NCI-H2196 (cell line): ENCODE measurements around the gene CAMK2D.
"Not testable (repeated sequence)": the region's sequence is repeated elsewhere in the genome, so short reads cannot be mapped to it uniquely, and the experiment has no call there.

Source experiments
- DNase-seq: peaks from one replicate; lab custom pipeline; 2025; ENCODE audit not compliant: unreplicated experiment; lab: John Stamatoyannopoulos, UW

Gene CAMK2D

DNA sequence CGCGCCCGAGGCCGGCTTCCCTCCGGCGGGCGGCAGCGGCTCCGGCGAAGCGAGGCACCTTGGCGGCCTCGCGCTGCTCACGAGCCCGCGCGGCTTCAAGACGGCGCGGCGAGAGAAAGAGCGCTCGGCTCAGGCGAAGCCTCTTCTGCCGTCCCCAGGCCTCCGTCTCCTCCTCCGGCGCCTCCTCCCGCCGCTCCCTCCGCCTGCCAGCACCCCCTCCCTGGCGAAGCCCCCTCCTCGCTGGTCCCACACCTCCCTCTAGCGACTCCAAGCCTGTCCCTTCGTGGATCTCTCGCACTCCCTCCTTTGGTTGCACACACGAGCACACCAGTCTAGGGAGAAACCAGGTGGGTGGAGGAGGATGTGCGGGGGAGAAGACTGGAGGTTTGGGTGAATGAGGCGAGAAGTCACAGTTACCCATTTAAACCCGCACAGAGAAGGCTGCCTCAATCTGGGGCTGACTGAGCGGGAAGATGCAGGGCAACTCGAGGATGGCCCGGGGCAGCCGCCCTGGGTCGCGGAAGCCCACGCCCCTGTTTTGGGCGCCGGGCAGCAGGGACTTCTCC lies at the start of gene CAMK2D:
Gene CAMK2D, minus strand, starts transcription at position 119 of the 566 bp plus-strand sequence. CDS start 670 bp downstream, outside the sequence.
- DNase-seq, result peak; percentile 44

DNA sequence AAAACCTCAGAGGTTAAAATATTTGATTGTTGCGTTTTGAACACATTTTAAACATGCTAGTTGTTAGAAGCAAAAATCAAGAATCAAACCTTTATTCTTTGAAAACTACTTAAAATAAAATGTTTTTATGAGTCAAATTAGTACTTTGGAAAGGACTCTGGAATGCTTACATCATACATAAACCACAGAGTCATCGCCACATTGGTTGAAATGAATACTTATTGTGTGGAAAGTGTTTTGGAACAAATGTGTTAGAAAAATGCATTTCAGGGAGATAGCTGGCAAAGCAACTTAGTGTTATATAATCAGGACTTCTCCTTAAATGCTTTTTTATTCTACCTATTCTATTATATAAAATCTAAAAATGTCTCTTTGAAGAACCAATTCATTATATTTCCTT lies 49.4 kb upstream of the CAMK2D start:
- DNase-seq, result no peak

DNA sequence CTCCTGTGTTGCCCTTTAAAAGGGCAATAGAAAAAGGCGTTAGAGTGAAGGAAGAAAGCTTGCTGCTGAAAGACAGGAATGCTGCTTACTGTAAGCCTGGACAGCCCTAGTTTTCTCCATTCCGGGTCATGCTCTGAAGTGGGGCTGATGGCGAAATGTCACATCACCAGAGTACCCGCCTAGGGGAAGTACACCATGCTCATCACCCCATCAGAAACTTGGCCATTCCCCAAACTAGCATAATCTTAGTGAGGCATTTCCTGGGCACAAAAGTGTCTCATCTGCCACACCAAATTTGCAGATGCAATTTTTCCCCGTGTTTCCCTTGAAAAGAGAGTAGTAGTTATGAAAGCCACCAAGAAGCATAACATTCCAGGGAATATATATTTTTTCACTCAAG lies 47.8 kb upstream of the CAMK2D start:
- DNase-seq, result no peak

DNA sequence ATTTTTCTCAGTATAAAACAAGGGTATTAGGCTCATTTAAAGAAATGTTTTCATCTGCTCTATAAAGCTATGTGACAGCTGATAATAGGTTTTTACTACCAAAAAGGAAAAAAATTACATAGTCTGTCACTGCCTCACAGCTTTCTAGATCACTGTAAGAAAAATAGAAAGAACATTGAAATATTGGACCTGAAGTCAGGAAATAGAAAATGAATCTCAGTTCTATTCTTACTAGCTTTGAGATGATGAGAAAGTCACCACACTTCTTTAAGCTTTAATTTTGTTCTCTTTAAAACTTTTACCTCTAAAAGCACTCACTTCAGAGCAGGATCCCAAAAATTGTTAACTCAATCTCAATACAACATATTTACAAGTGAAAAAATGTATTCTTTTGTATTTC lies 45.3 kb upstream of the CAMK2D start:
- no peak for DNase-seq

DNA sequence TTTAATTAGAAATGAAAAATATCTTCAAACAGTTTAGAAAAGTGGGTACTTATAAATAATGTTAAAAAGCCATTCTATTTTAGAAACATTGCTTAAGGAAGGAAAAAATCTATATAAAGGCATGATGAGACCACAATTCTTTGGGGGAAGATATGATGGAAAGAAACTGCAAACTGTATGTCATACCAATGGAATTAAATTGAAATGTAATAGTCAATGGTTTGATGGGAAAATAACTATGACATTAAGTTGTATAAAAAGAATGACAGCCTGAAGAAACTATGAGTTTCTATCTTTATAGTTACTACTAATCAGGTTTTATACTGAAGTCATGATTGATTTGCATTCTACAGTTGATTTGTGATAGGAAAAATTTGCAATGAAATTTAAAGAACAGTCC lies 40.3 kb upstream of the CAMK2D start:
- no peak for DNase-seq

DNA sequence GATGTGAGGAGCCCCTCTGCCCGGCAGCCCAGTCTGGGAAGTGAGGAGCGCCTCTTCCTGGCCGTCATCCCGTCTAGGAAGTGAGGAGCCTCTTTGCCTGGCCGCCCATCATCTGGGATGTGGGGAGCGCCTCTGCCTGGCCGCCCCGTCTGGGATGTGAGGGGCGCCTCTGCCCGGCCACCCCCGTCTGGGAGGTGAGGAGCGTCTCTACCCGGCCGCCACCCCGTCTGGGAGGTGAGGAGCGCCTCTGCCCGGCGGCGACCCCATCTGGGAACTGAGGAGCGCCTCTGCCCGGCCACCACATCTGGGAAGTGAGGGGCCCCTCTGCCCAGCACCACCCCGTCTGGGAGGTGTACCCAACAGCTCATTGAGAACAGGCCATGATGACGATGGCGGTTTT lies 34.8 kb upstream of the CAMK2D start:
- DNase-seq, result not testable (repeated sequence)

DNA sequence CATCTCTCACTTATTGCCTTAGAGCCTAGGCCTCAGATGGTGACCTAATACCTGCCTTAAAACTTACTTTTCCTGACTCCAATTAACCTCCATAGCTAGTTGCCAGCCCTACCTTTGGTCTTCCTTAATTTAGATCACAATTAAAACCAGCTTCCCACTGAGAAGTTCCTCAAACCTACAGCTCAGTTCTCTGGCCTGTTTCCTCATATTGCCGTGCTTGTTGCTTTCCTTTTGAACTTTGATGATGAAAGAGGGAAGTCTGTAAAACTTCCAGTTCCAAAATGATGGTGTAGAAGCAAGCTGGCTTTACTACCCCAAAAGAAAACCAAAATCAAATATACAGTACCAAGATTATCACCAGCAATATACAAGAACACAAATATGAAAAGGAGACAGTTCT lies 28.9 kb upstream of the CAMK2D start:
- DNase-seq, result no peak

DNA sequence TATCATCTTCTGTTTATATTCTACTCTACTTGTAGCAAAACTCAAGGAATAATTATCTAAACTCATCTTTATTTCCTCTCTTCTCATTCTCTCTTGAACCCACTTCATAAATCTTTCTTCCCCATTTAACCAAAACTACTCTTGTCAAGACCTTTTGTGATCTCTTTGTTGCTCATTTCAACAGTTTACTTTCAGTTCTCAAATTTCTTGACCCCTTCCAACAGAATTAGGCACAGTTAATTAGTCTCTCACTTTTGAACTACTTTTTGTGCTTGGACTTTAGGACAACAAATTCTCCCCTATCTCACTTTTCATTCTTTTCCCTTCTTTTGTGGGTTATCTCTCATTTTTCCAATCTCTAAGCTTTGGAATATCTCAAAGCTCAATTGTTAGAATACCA lies 27.4 kb upstream of the CAMK2D start:
- DNase-seq, result no peak

DNA sequence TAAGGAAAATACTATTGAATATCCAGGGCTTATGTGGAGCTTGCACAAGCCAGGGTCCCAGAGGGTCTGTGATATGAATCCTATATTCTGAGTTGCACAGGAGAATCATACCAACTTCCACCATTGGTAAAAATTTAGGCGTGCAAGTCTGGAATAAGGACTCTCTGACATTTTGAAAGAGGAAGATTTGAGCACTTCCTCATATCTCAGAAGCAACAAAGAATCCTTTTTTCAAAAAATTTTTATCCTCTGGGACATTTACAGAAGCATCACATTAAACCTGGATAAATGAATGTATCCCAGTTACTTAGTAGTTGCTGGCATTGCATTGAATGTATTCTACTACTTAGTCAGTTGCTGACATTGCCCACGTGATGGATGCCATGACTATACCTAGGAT lies 24.2 kb upstream of the CAMK2D start:
- DNase-seq, result no peak

DNA sequence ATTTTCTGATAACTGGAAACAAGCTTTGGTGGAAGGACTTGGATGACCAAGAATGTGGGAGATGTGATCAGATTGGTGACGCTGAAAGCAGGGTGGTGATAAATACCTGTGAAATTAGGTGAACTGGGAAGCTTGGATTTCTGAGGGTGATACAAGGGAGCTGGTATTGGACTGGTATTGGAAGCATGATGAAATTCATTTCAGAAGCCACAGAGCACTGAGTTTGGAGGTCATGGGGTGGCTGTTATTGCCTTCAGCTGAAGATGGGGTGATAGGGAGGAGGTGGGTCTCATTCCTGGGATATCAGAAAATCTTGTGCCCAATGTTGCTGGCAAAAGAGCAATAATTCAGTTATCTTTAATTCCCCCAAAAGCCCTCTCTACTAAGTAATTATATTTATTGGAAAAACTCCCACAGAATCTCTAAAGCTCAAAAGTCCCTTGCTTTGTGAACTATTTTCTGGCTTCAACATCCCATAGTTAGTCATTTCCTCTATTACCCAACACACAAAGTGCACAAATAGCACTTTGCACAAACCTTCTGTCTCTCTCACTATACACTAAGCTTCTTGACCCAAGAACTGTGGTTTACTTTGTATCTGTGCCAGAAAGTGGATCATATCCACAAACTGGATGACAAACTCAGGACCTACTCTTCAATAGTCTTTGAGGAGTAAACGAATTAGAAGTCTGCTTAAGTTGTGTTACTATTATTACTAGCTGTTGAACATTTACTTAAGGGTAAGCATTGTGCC lies 23.1 kb upstream of the CAMK2D start:
- no peak for DNase-seq

DNA sequence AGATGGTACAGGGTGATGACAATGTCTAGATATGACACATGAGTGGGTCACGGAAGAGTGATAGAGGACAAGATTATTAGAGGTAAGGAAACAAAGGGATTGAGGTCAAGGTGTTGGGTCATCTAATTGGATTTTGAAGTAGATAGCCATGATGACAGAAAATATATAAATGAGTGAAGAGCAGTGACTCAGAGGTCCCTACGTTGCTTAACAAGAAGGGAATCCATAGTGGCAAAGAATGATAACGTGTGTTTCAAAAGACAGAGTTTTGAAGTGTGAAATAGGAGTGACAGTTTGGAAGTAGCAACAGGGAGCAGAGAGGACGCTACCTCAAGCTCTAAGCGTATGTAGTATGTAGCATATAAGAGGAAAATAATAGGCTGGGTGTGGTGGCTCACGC lies 22.2 kb upstream of the CAMK2D start:
- no peak for DNase-seq

DNA sequence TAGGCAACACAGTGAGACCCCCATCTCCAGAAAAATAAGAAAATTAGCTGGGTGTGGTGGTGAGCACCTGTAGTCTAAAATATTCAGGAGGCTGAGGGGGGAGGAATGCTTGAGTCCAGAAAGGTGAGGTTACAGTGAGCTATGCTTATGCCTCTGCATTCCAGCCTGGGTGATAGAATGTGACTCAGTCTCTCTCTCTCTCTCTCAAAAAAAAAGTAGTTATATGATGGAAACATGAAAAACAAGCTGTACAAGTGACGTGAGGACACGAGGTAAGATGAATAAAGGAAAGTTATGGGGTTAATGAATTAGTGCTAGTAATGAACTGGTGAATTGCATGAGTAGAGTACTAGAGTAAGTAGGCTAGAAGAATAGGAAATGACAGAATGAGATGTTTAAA lies 21.8 kb upstream of the CAMK2D start:
- DNase-seq, result no peak

DNA sequence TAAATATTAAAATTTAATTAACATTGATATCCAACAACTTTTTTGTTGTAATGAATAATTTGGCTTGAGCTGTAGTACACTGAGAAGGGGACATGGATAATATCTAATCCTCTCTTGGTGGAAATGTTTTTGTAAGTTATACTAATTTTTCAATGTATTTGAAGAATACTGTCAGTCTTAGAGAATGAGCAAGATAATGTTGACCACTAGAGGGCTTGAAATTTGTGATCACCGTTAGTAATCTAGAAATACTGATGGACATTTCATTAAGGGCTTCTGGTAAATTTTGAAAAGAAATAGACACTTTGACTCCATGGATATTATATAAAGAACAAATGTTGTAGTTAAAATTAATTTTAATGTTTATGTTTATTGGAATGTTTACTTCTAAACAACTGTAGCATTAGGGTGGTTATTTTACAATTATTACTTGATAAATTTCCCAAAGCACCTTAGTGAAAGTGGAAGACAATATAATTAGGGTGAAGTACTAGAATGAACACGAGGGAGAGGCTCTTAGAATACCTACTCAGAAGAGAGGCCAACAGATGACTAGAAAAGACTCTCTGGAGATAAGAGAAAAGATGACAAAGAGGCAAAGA lies 20.0 kb upstream of the CAMK2D start:
- no peak for DNase-seq

DNA sequence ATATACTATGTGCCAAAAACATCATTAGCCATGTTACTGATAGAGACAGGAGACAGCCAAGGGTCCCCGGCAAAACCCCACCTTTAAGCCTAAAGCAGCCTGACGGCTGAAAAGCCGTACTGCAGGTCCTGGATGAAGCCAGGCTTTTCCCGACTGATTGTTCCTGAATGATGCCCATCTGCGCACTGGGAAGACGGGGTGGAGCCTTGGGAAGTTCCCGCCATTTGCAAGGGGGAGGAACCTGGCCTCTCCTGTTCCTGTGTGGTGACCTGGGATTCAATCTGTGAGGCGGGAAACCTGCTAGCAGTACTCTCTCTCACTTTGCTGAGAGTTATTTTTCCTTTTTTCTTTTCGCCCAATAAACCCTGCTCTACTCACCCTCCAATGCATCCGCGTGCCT lies 15.1 kb upstream of the CAMK2D start:
- DNase-seq, result no peak

DNA sequence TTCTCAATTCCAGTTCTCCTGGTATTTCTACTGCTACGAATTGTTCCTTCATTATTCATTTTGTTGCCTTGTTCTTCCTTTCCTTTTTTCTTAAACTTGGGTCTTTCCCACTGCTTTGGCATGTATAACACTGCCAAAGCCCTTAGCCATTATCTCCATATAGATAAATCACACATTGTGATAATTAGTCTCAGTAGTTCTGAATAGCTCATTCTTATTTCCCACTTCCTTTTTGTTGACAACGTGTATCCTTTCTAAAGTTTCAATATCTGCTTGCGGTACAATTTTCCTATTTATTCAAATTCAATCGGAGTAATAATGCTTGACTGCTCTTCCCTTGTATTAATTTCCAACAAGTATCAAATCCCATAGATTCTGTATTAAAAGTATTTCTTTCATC lies 14.5 kb upstream of the CAMK2D start:
- no peak for DNase-seq

DNA sequence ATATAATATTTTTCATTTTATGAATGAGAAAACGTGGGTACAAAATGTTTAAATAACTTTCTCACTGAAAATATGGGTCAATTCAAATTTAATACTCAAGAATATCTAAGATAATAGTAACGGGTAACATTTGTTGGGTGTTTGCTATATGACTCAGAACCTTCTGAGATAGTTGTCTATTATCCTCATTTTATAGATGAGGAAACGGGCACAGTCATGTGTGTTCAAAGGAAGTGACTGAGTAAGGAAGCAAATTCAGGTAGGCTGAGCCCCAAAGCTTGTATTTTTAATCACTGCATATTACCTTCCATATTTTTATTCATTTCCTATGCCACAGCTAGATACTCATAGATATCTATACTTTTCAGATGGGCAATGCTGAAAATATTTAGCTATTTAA lies 12.2 kb upstream of the CAMK2D start:
- no peak for DNase-seq

DNA sequence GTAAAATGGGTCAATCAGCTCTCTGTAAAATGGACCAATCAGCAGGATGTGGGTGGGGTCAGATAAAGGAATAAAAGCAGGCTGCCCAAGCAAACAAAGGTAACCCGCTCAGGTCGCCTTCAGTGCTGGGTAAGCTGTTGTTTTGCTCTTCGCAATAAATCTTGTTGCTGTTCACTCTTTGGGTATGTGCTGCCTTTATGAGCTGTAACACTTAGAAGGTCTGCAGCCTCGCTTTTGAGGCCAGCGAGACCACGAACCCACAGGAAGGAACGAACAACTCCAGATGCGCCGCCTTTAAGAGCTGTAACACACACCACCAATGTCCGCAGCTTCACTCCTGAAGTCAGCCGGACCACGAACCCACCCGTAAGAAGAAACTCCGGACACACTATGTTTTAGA lies 11.5 kb upstream of the CAMK2D start:
- DNase-seq, result no peak

DNA sequence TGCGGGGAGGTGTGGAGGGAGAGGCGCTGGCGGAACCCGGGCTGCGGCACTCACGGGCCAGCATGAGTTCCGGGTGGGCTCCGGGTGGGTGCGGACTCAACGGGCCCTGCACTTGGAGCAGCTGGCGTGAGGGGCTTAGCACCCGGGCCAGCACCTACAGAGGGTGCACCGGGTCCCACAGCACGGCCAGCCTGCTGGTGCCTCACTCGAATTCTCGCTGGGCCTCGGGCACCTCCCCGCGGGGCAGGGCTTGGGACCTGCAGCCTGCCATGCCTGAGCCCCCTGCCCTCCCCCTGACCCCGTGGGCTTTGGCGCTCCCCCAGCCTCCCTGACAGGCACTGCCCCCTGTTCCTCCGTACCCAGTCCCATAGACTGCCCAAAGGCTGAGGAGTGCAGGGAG lies 10.8 kb upstream of the CAMK2D start:
- no peak for DNase-seq

DNA sequence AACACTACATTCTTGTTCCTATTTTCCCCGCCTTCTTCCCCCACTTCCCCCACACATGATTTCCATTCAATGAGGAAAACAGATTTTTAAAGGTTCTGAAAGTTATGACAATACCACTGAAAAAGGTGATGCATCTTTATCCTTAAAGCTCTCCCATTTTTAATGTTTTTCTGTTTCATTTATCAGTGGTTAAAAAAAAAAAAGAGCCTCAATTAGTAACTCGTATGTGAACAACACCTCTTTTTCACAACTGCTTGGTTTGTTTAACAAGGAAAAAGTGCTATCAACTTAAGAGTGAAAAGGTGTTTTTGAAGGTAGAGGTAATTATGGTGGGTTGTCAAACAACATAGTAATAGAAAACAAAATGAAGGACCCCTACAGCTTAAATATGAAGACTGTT lies 8.2 kb upstream of the CAMK2D start:
- no peak for DNase-seq

DNA sequence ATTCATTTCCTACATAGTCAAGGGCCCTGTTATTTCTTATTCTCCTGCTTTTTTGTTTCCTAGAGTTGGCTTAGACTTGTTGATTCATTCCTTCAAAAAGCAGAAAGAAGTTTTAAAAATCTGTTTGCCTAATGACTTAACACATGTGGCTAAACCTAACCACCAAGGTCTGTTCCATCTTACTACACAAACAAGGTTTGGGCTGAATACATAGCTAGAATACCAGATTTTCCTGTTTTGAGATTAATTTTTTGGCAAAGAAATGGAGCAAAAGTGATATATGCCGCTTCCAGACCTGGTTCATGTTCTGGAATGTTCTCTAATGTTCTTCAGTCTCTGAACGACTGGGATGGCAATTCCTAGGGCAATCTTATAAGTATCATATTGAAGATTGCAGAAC lies 7.4 kb upstream of the CAMK2D start:
- DNase-seq, result no peak

DNA sequence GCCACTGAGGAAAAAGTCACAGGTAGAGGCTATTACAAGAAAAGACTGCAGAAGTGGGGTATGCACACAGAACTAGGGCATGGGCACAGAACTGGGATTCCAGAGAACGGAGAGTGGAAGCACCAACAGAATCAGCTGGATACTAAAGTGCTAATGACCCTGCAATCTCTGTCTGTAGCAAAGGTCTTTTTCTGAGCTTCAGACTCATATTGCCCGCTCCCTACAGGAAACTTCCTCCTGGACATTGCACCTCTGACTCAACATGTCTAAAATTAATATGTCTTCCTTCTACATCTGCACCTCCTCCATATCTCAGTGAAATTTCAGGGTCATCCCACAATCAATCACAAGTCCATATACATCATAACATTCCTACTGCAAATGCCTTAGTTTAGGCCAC lies 5.3 kb upstream of the CAMK2D start:
- no peak for DNase-seq

DNA sequence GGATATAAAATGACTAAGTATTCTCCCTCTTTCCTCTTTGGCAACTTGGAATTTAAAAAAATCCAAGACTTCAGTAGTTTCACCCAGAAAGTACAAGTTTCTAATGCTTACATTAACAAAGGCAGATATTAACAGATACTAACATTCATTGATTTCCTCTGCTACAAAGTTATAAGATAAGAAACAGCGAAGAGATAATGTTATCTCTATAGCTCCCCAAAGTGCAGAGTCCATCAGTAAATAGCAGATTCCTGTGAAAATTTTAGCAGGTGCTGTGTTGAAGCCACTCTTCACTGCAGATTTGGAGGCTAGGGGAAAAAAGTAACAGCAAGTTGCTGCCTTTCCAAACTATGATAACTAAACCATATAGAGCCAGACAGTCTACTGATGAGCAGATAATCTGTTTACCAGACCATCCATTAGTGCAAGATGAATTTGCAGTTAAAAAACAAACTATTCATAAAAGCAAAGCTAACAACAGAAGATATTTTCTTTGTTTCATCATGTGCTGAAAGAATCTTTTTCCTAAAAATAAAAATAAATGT lies 3.3 kb upstream of the CAMK2D start:
- no peak for DNase-seq
